RPMI8226 (cell line): ENCODE results near the gene TTC3.
A peak's percentile ranks its signal among the peaks of the same experiment; 100 is the strongest.

Experiments
- DNase-seq: peaks from one replicate; pipeline ENCODE4 v3.0.0-alpha.2; 2015

Gene TTC3

GRCh38 chr21:37230632-37231248 is 157.7 kb downstream of the TTC3 start:
- DNase-seq, result no peak

GRCh38 chr21:37231249-37231645 is 158.2 kb downstream of the TTC3 start:
- no peak for DNase-seq

- no peak for DNase-seq
Observed at GRCh38 chr21:37231671-37232070, 158.6 kb downstream of the TTC3 start.

- peak; percentile 80 for DNase-seq
Observed at GRCh38 chr21:37232274-37233018, 159.4 kb downstream of the TTC3 start.

GRCh38 chr21:37233551-37234146 is 160.6 kb downstream of the TTC3 start:
- DNase-seq, result no peak

- DNase-seq, result no peak
Observed at GRCh38 chr21:37237346-37237745, 164.3 kb downstream of the TTC3 start.

GRCh38 chr21:37237764-37238163 is 164.7 kb downstream of the TTC3 start:
- DNase-seq, result no peak

GRCh38 chr21:37240978-37241377 is 167.9 kb downstream of the TTC3 start:
- no peak for DNase-seq

- DNase-seq, result no peak
Observed at GRCh38 chr21:37241426-37241825, 168.4 kb downstream of the TTC3 start.

- DNase-seq, result no peak
Observed at GRCh38 chr21:37243961-37244360, 170.9 kb downstream of the TTC3 start.

GRCh38 chr21:37244501-37245095 is 171.5 kb downstream of the TTC3 start:
- DNase-seq, result no peak

GRCh38 chr21:37245151-37245550 is 172.1 kb downstream of the TTC3 start:
- no peak for DNase-seq

GRCh38 chr21:37248298-37248697 is 175.2 kb downstream of the TTC3 start:
- DNase-seq, result no peak

GRCh38 chr21:37249112-37249904 is 176.3 kb downstream of the TTC3 start:
- no peak for DNase-seq

- DNase-seq, result no peak
Observed at GRCh38 chr21:37251294-37251634, 178.2 kb downstream of the TTC3 start.
